OCI-LY7 (cell line): ENCODE results near the gene NUBP2. TPM values are rescaled to one million over a fixed set of nuclear protein-coding genes. Genes with fewer than 3 reads are reported as not detected.

Experiments
- BruUV-seq: library from RNA; stranded (reverse); fragments of 400-500 nt; replicated peaks from 2 replicates; lab custom pipeline; 2021; lab: Mats Ljungman, UMichigan
- CTCF ChIA-PET: fragments of 300-600 bp; sonication (Branson Sonifier 250); formaldehyde crosslinking; loops from one replicate; lab custom pipeline; 2022; ENCODE audit warnings: antibody characterized with exemption; ENCODE audit not compliant: unreplicated experiment; lab: Charles Lee
- POLR2A ChIA-PET: fragments of 300-600 bp; sonication (Branson Sonifier 250); formaldehyde crosslinking; loops from one replicate; lab custom pipeline; 2022; ENCODE audit warnings: antibody characterized with exemption; lab: Charles Lee
- DNase-seq: peaks from one replicate; pipeline ENCODE4 v3.0.0-alpha.2; 2015; ENCODE audit warnings: low spot score
- H2AFZ ChIP-seq: fragments of 200-600 bp; sonication (generic), shearing (Covaris generic); 2 replicates; pipeline ENCODE4 v1.6.1; 2014; ENCODE audit warnings: mild to moderate bottlenecking, antibody characterized with exemption, low read length, moderate library complexity
- H3K27ac ChIP-seq: fragments of 200-600 bp; sonication (generic); 2 replicates; pipeline ENCODE4 v1.5.1; 2014; ENCODE audit warnings: mixed run types, low read depth, mild to moderate bottlenecking, moderate library complexity, low read length, inconsistent platforms; ENCODE audit not compliant: poor library complexity, severe bottlenecking
- H3K36me3 ChIP-seq: fragments of 200-600 bp; sonication (generic); 2 replicates; pipeline ENCODE4 v1.6.1; 2014; ENCODE audit warnings: mild to moderate bottlenecking, antibody characterized with exemption, low read length, moderate library complexity, mixed read lengths; ENCODE audit not compliant: insufficient read depth
- H3K4me1 ChIP-seq: fragments of 200-600 bp; sonication (generic); 2 replicates; pipeline ENCODE4 v1.5.1; 2014; ENCODE audit warnings: mild to moderate bottlenecking, low read length; ENCODE audit not compliant: insufficient read depth, poor library complexity, severe bottlenecking
- H3K4me2 ChIP-seq: fragments of 200-600 bp; sonication (generic); 2 replicates; pipeline ENCODE4 v1.6.1; 2014; ENCODE audit warnings: mild to moderate bottlenecking, low read length
- H3K4me3 ChIP-seq: fragments of 200-600 bp; sonication (generic); 2 replicates; pipeline ENCODE4 v1.5.1; 2014; ENCODE audit warnings: mild to moderate bottlenecking, low read depth, low read length; ENCODE audit not compliant: poor library complexity, severe bottlenecking
- H3K79me2 ChIP-seq: fragments of 200-600 bp; sonication (generic); 2 replicates; pipeline ENCODE4 v1.6.1; 2016; ENCODE audit warnings: low read depth, mild to moderate bottlenecking, low read length, moderate library complexity, mixed read lengths; ENCODE audit not compliant: insufficient read depth
- H3K9me2 ChIP-seq: fragments of 200-600 bp; sonication (generic); 2 replicates; pipeline ENCODE4 v1.6.1; 2016; ENCODE audit warnings: mild to moderate bottlenecking, low read length, mixed read lengths; ENCODE audit not compliant: insufficient read depth
- H3K9me3 ChIP-seq: fragments of 200-600 bp; sonication (generic); 2 replicates; pipeline ENCODE4 v1.6.1; 2014; ENCODE audit warnings: mild to moderate bottlenecking, mixed run types, low read length, mixed read lengths
- H4K20me1 ChIP-seq: fragments of 200-600 bp; sonication (generic); 2 replicates; pipeline ENCODE4 v1.6.1; 2014; ENCODE audit warnings: mild to moderate bottlenecking, antibody characterized with exemption, low read length, moderate library complexity, mixed read lengths; ENCODE audit not compliant: insufficient read depth
- EZH2phosphoT487 ChIP-seq: fragments of 200-600 bp; sonication (generic); IDR thresholded peaks from 2 replicates; pipeline ENCODE4 v1.6.1; 2018; ENCODE audit warnings: low read depth, borderline replicate concordance, mild to moderate bottlenecking, mixed run types, antibody characterized with exemption, low read length, moderate library complexity, mixed read lengths
- intact Hi-C: fragments of 100-400 bp; cut with micrococcal nuclease; formaldehyde crosslinking; loops from one replicate; pipeline ENCODE4 v1.10.0; 2022; ENCODE audit not compliant: unreplicated experiment
- total RNA-seq, 2 experiments: library from RNA; depleted of rRNA in 1 of 2; stranded (reverse); fragments of >200 nt in 1 of 2; shearing (Covaris generic) in 1 of 2; gene quantifications; 2 replicates each; pipeline ENCODE4 v1.2.3, GENCODE V29; 2014 to 2022
- TF ChIP-seq, protein P1 (sequence below): fragments of 200-600 bp; sonication (generic); conservative IDR thresholded peaks from 2 replicates; pipeline ENCODE4 v1.5.1; 2014; ENCODE audit warnings: mild to moderate bottlenecking, antibody characterized with exemption, low read length, moderate library complexity, mixed read lengths

Gene NUBP2
- total RNA-seq, 2 experiments from 2014 or later: 62.7 to 94.9 TPM

DNA sequence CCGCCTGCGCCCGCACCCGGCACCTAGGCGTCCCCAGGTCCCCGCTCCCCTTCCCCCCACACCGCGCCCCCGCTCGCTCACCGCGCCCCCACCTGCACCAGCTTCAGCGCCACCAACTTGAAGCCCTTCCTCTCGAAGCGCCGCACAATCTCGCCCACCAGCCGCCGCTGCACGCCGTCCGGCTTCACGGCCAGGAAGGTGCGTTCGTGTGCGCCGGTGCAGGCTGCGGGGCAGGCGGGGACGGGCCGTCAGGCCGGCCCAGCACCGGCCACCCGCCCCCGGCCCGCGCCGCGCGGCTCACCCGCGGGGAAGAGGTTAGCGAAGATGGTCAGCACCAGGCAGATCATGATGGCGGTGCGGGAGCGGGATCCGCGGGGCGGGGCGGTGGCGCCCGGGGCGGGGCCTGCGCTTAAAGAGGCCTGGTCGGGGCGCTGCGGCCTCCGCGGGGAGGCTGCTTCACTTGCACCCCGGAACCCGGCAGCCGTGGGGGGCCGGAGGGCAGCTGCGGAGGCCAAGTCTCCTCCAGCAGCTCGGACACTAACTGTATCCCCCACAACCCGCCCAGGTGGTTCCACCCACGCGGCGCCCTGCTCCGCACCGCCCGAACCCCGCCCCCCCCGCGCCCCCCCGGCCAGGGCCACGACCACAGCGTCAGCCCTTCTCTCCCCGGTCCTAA, 11.4 kb upstream of the NUBP2 start, which contains the start of gene NME3:
TSS of gene NME3 (minus strand) at position 356 of the 676 bp plus-strand sequence. CDS start at position 347, 9 bp downstream.
- Histone ChIP-seq H3K27ac (peak within 1 kb of the TSS; percentile 89), H3K36me3 (peaks cover 66% of the 10 kb centered on the region), H2AFZ (peak within 1 kb of the TSS; percentile 40; the same call in 1 of the 2 replicates), H3K9me3 (no peaks in the 10 kb centered on the region), H3K79me2 (peaks cover 26% of the 10 kb centered on the region; the same call in 1 of the 2 replicates), H3K9me2 (no peaks in the 10 kb centered on the region), H3K4me1 (peaks cover 23% of the 10 kb centered on the region), H3K4me3 (peak within 1 kb of the TSS; percentile 98), H4K20me1 (no peaks in the 10 kb centered on the region), H3K4me2 (peak within 1 kb of the TSS; percentile 100)
- ChIA-PET CTCF (no interaction called here), POLR2A (interaction anchor here (0.6 to 1.9 kb wide), 2 partner anchors 11 to 55 kb away, joined by 3 to 9 read pairs; partner anchors contain the start of genes NUBP2 and SPSB3)
- DNase-seq: peak; percentile 77
- TF ChIP-seq, protein P1, sequence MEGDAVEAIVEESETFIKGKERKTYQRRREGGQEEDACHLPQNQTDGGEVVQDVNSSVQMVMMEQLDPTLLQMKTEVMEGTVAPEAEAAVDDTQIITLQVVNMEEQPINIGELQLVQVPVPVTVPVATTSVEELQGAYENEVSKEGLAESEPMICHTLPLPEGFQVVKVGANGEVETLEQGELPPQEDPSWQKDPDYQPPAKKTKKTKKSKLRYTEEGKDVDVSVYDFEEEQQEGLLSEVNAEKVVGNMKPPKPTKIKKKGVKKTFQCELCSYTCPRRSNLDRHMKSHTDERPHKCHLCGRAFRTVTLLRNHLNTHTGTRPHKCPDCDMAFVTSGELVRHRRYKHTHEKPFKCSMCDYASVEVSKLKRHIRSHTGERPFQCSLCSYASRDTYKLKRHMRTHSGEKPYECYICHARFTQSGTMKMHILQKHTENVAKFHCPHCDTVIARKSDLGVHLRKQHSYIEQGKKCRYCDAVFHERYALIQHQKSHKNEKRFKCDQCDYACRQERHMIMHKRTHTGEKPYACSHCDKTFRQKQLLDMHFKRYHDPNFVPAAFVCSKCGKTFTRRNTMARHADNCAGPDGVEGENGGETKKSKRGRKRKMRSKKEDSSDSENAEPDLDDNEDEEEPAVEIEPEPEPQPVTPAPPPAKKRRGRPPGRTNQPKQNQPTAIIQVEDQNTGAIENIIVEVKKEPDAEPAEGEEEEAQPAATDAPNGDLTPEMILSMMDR: no peak
- TF ChIP-seq EZH2phosphoT487: no peak
- intact Hi-C loops: loop anchor here (5.0 kb wide), 1 partner anchor 159 kb away; the partner anchor contains the start of genes CRAMP1 and IFT140
- BruUV-seq: no TSS peak

DNA sequence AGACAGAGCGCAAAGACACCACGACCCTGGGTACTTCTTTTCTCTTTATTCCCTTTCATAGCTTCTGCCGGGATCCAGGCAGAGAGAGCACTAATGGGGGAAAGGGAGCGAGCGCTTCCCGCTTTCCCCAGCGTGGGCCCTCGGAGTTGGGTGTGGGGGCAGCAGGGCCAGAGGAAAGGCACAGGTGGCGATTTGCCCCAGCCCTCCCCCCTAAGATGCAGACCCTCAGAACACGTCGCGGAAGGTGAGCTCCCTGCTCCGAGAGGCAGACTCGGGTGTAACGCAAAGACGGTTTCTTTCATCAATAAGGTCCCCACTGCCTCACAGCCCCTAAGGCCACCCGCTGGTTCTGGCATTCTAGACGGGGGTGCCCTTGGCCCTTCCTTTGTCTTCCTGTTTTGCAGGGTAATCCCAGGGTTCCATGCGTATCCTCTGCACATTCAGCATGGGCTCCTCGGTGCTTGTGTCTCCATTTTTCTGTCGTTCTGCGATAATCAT, 10.8 kb upstream of the NUBP2 start:
- peaks cover 26% of the 10 kb centered on the region; the same call in 1 of the 2 replicates for H3K79me2 ChIP-seq
- DNase-seq: peak; percentile 55
- intact Hi-C loops: loop anchor here (2.0 to 5.0 kb wide), 2 partner anchors 65 to 160 kb away; partner anchors contain the start of genes CRAMP1, IFT140 and MAPK8IP3
- ChIA-PET POLR2A (interaction anchor here (0.6 to 1.9 kb wide), 2 partner anchors 11 to 56 kb away, joined by 3 to 9 read pairs; partner anchors contain the start of genes NUBP2 and SPSB3), CTCF (no interaction called here)
- H3K27ac ChIP-seq: peak overlapping the region; percentile 89
- no peaks in the 10 kb centered on the region for H3K9me2 ChIP-seq
- H3K9me3 ChIP-seq: no peaks in the 10 kb centered on the region
- peaks cover 67% of the 10 kb centered on the region for H3K36me3 ChIP-seq
- H2AFZ ChIP-seq: peak overlapping the region; percentile 40; the same call in 1 of the 2 replicates
- H3K4me2 ChIP-seq: peak overlapping the region; percentile 100
- H4K20me1 ChIP-seq: no peaks in the 10 kb centered on the region
- peaks cover 23% of the 10 kb centered on the region for H3K4me1 ChIP-seq
- TSS peak; percentile 99 for BruUV-seq
- TF ChIP-seq, protein P1: no peak
- no peak for TF ChIP-seq EZH2phosphoT487
- peak overlapping the region; percentile 98 for H3K4me3 ChIP-seq
